ENCODE measurements around the gene C2orf72. TPM values are rescaled to one million over a fixed set of nuclear protein-coding genes. Genes with fewer than 3 reads are reported as not detected.

Gene C2orf72
- total and polyA plus RNA-seq, 2 donors (not counting 3 experiments of a cell fraction or from before 2014, with no cell fraction given): 0.01 to 0.11 TPM

- intact Hi-C loops (cut with micrococcal nuclease): no loop called here
- Histone ChIP-seq H3K9ac (replicated peaks; ENCODE audit: extremely low read depth, insufficient read depth, low read length) (no peak overlapping the region), H3K36me3 (ENCODE audit: control insufficient read depth in 2 of 2, extremely low read depth in 1 of 2, insufficient read depth in 2 of 2, low read length in 2 of 2) (no peaks in the 10 kb centered on the region), H3K4me2 (ENCODE audit: insufficient read depth, low read length) (no peak overlapping the region), H3K27ac (ENCODE audit: insufficient read depth, low read depth, low read length) (no peak overlapping the region), H2AFZ (ENCODE audit: low read depth, low read length) (no peak overlapping the region), H4K20me1 (replicated peaks; ENCODE audit: control insufficient read depth, extremely low read depth, insufficient read depth, low read length) (no peaks in the 10 kb centered on the region), H3K27me3 (ENCODE audit: control insufficient read depth in 2 of 2, insufficient read depth in 2 of 2, low read length in 2 of 2) (peaks cover 4 to 14% of the 10 kb centered on the region in 2 experiments), H3K4me1 (ENCODE audit: control insufficient read depth, extremely low read depth, insufficient read depth, low read length) (peaks cover 2% of the 10 kb centered on the region), H3K79me2 (ENCODE audit: control insufficient read depth, insufficient read depth, low read length) (no peaks in the 10 kb centered on the region), H3K9me1 (replicated peaks; ENCODE audit: control insufficient read depth, extremely low read depth, insufficient read depth, low read length) (no peaks in the 10 kb centered on the region), H3K4me3 (replicated peaks in 1 of 3; ENCODE audit: insufficient read depth in 1 of 3, low read depth in 1 of 3, low read length in 3 of 3) (no peak overlapping the region), H3K9me3 (replicated peaks; ENCODE audit: control insufficient read depth, insufficient read depth, low read length) (no peaks in the 10 kb centered on the region)
- no TSS peak for BruUV-seq (replicated peaks)
- ChIA-PET POLR2A (no interaction called here), CTCF (no interaction called here)
- no peak for FAIRE-seq
- DNase-seq (ENCODE audit: low read depth, low spot score): no peak
- TF ChIP-seq MAX (IDR thresholded peaks at IDR 0.05; ENCODE audit: insufficient read depth, insufficient read length) (no peak), EZH2 (IDR thresholded peaks at IDR 0.05; ENCODE audit: borderline replicate concordance, low read depth, low read length, severe bottlenecking) (no peak), JUN (IDR thresholded peaks at IDR 0.05; ENCODE audit: borderline replicate concordance, insufficient read depth, insufficient read length, low read depth) (no peak), POLR2A (IDR thresholded peaks at IDR 0.05; ENCODE audit: low read depth, low read length) (no peak)
- dilution Hi-C loops (cut with MboI; ENCODE audit: extremely low pct_ligation_motif_present, low sequenced_read_pairs): no loop called here
These were observed 13.8 kb downstream of the C2orf72 start for GRCh38 chr2:231051116-231051515.

- H3K9me3 ChIP-seq (replicated peaks; ENCODE audit: control insufficient read depth, insufficient read depth, low read length): no peaks in the 10 kb centered on the region
- BruUV-seq (replicated peaks): no TSS peak
- peaks cover 10% of the 10 kb centered on the region for H3K79me2 ChIP-seq (ENCODE audit: control insufficient read depth, insufficient read depth, low read length)
- no peak overlapping the region for H3K9ac ChIP-seq (replicated peaks; ENCODE audit: extremely low read depth, insufficient read depth, low read length)
- H3K4me3 ChIP-seq (replicated peaks in 1 of 3; ENCODE audit: insufficient read depth in 1 of 3, low read depth in 1 of 3, low read length in 3 of 3): peak overlapping the region; percentile 17 to 47 (median 36)
- ChIA-PET POLR2A (interaction anchor here (0.5 kb wide), 1 partner anchor 399 kb away, joined by 7 read pairs; no protein-coding TSS in a partner anchor), CTCF (interaction anchor here (0.6 to 1.8 kb wide), 16 partner anchors 9 to 399 kb away, joined by 3 to 54 read pairs (median 5); partner anchors contain the start of gene C2orf72)
- peak overlapping the region; percentile 85 for H2AFZ ChIP-seq (ENCODE audit: low read depth, low read length)
- H3K36me3 ChIP-seq (ENCODE audit: control insufficient read depth in 2 of 2, extremely low read depth in 1 of 2, insufficient read depth in 2 of 2, low read length in 2 of 2): no peaks in the 10 kb centered on the region
- DNase-seq (ENCODE audit: low read depth, low spot score) (peak; percentile 74), FAIRE-seq (peak; percentile 77)
- no peaks in the 10 kb centered on the region for H4K20me1 ChIP-seq (replicated peaks; ENCODE audit: control insufficient read depth, extremely low read depth, insufficient read depth, low read length)
- peaks cover 6% of the 10 kb centered on the region for H3K4me1 ChIP-seq (ENCODE audit: control insufficient read depth, extremely low read depth, insufficient read depth, low read length)
- TF ChIP-seq POLR2AphosphoS5 (IDR thresholded peaks at IDR 0.05; ENCODE audit: insufficient read depth, low read depth, low read length): peak; percentile 30
- TF ChIP-seq MYC (IDR thresholded peaks at IDR 0.05; ENCODE audit: low read depth, low read length): no peak
- TF ChIP-seq CTCF (IDR thresholded peaks at IDR 0.05; ENCODE audit: extremely low read depth in 1 of 2, insufficient read depth in 1 of 2, low read depth in 1 of 2, low read length in 2 of 2): peak; percentile 95
- no peak for TF ChIP-seq MAX (IDR thresholded peaks at IDR 0.05; ENCODE audit: insufficient read depth, insufficient read length)
- peak overlapping the region; percentile 47 for H3K4me2 ChIP-seq (ENCODE audit: insufficient read depth, low read length)
- no peaks in the 10 kb centered on the region for H3K9me1 ChIP-seq (replicated peaks; ENCODE audit: control insufficient read depth, extremely low read depth, insufficient read depth, low read length)
- peaks cover 4 to 10% of the 10 kb centered on the region in 2 experiments for H3K27me3 ChIP-seq (ENCODE audit: control insufficient read depth in 2 of 2, insufficient read depth in 2 of 2, low read length in 2 of 2)
- intact Hi-C loops (cut with micrococcal nuclease): loop anchor here (1.0 to 2.0 kb wide), 3 partner anchors 150 to 228 kb away; no protein-coding TSS in a partner anchor
- no peak overlapping the region for H3K27ac ChIP-seq (ENCODE audit: insufficient read depth, low read depth, low read length)
- dilution Hi-C loops (cut with MboI; ENCODE audit: extremely low pct_ligation_motif_present, low sequenced_read_pairs): no loop called here
These were observed 15.4 kb downstream of the C2orf72 start for GRCh38 chr2:231052494-231053451.

Measured in endothelial cell of umbilical vein (primary cell).